Uterus (tissue), 4 donors: ENCODE results near the gene NOTO. TPM values are rescaled to one million over a fixed set of nuclear protein-coding genes. Genes with fewer than 3 reads are reported as not detected.
A peak's percentile ranks its signal among the peaks of the same experiment; 100 is the strongest.
"Not testable (repeated sequence)": the region's sequence is repeated elsewhere in the genome, so short reads cannot be mapped to it uniquely, and the experiment has no call there.

Source experiments
- DNase-seq, 2 donors: peaks; one replicate each; pipeline ENCODE4 v3.0.0-alpha.2; 2019 to 2020
- H3K27ac ChIP-seq, 2 donors: fragments of 200-600 bp; sonication (generic); 1 replicate in 1 of 2; 2 replicates in 1 of 2; pipeline ENCODE4 v1.5.1; 2016 to 2018
- H3K27me3 ChIP-seq, 2 donors: fragments of 200-600 bp; sonication (generic); one replicate each; pipeline ENCODE4 v1.5.1; 2018 to 2019; ENCODE audit warnings: control low read depth in 1 of 2
- H3K36me3 ChIP-seq, 2 donors: fragments of 200-600 bp; sonication (generic); one replicate each; pipeline ENCODE4 v1.5.1; 2019; ENCODE audit warnings: control low read depth in 1 of 2
- H3K4me1 ChIP-seq, 2 donors: fragments of 200-600 bp; sonication (generic); one replicate each; pipeline ENCODE4 v1.5.1; 2018 to 2019; ENCODE audit warnings: control low read depth in 1 of 2
- H3K4me3 ChIP-seq, 2 donors: fragments of 200-600 bp; sonication (generic); 1 replicate in 1 of 2; 2 replicates in 1 of 2; pipeline ENCODE4 v1.5.1; 2018 to 2019; ENCODE audit warnings: mild to moderate bottlenecking in 1 of 2
- H3K9me3 ChIP-seq, 2 donors: fragments of 200-600 bp; sonication (generic); one replicate each; pipeline ENCODE4 v1.5.1; 2019; ENCODE audit warnings: control low read depth in 1 of 2
- POLR2A ChIP-seq, 2 donors: fragments of 450-650 bp; IDR thresholded peaks; one replicate each; pipeline ENCODE4 v1.6.1; 2016; ENCODE audit warnings: antibody characterized with exemption in 2 of 2, mild to moderate bottlenecking in 1 of 2, moderate library complexity in 1 of 2
- intact Hi-C: fragments of 100-400 bp; cut with DNase I; formaldehyde crosslinking; loops from one replicate; pipeline ENCODE4 v1.15.1; 2023; ENCODE audit warnings: low total_unique reads
- total RNA-seq, 4 donors: library from RNA; depleted of rRNA in 3 of 4; stranded (reverse); fragments of >200 nt in 3 of 4; gene quantifications; one replicate each; pipeline versions ENCODE4 v1.1.0 to v1.2.4, GENCODE V29; 2014 to 2023
- TF ChIP-seq, protein P1 (sequence below), 4 experiments: fragments of 200-600 bp in 2 of 4; fragments of 450-650 bp in 2 of 4; sonication (generic) in 2 of 4; IDR thresholded peaks; one replicate each; pipeline ENCODE4 v1.5.1; 2016 to 2019; ENCODE audit warnings: antibody characterized with exemption in 4 of 4, mild to moderate bottlenecking in 2 of 4, moderate library complexity in 1 of 4
- donor health status: DM: yes; HTN: yes; CAD: no.

Gene NOTO
- not detected for total RNA-seq

GRCh38 chr2:73202156-73203054, at the start of gene NOTO:
NOTO (plus strand) TSS chr2:73202574; CDS start chr2:73202667, 93 bp downstream.
- Histone ChIP-seq H3K4me1 (no peaks in the 10 kb centered on the region), H3K36me3 (no peaks in the 10 kb centered on the region), H3K4me3 (no peak within 1 kb of the TSS), H3K9me3 (no peaks in the 10 kb centered on the region), H3K27ac (no peak within 1 kb of the TSS), H3K27me3 (peaks cover 12 to 28% of the 10 kb centered on the region in 2 donors)
- no peak for DNase-seq
- intact Hi-C loops = no loop called here
- TF ChIP-seq, protein P1, sequence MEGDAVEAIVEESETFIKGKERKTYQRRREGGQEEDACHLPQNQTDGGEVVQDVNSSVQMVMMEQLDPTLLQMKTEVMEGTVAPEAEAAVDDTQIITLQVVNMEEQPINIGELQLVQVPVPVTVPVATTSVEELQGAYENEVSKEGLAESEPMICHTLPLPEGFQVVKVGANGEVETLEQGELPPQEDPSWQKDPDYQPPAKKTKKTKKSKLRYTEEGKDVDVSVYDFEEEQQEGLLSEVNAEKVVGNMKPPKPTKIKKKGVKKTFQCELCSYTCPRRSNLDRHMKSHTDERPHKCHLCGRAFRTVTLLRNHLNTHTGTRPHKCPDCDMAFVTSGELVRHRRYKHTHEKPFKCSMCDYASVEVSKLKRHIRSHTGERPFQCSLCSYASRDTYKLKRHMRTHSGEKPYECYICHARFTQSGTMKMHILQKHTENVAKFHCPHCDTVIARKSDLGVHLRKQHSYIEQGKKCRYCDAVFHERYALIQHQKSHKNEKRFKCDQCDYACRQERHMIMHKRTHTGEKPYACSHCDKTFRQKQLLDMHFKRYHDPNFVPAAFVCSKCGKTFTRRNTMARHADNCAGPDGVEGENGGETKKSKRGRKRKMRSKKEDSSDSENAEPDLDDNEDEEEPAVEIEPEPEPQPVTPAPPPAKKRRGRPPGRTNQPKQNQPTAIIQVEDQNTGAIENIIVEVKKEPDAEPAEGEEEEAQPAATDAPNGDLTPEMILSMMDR (IDR thresholded peaks at IDR 0.05) = no peak
- no peak for TF ChIP-seq POLR2A (IDR thresholded peaks at IDR 0.05)

DNA sequence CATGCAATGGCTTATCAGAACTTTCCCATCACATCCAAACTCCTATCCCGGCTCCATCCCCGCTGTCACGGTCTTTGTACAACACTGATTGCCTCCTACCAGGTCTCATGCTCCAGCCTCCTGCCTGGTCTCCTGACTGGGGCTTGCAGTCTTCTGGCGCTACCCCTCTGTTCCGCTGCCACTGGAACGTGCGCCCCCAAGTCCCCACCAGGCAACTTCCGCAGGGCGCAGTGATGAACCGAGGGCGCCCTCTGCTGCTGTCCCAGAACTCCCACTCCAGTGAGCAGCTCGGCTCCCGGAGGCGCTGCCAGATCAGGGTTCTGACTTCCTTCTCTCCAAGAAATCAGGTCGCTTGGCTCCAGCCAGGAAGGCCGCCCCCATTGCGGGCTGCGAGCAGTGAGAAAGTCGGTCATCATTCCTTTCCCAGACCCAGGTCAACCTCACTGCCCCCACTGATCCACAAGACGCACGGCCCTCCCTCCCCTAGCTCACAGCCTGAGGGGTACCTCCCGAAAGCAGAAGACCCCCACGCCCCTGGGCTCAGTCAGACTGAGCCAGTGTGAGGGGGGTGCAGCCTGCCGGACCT, 45.7 kb upstream of the NOTO start:
- Histone ChIP-seq H3K27ac (no peak overlapping the region), H3K9me3 (no peaks in the 10 kb centered on the region), H3K4me1 (no peaks in the 10 kb centered on the region), H3K4me3 (no peak overlapping the region), H3K27me3 (no peaks in the 10 kb centered on the region), H3K36me3 (no peaks in the 10 kb centered on the region)
- peak; percentile 34 to 36 for DNase-seq
- TF ChIP-seq, protein P1 (IDR thresholded peaks at IDR 0.05) = peak; percentile 52 to 81 (median 62)
- TF ChIP-seq POLR2A (IDR thresholded peaks at IDR 0.05) = no peak
- intact Hi-C loops = no loop called here

DNA sequence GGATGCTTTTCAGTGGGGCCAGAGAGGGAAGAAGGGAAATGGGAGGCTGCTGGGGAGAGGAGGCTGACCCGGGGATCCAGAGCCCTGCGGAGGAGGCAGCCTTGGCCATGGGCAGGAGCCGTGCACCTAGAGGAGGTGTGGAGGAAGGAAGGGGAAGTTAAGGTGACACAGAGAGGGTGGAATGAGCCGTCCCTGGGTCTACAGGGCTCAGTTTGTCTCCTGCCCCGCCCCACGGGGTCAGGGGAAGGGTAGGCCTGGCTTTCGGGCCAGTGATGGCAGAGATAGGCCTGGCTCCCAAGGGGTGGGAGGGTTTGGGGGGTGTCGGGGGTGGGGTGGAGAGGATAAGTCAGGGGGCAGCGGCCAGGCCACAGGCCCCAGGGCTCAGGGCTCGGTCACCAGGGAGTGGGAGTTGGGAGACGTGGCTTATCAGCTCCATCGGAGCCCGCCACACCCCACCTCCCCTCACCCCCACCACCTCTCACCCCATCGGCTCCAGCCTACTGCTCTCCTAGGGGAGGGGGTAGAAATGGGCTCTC, 39.5 kb upstream of the NOTO start:
- Histone ChIP-seq H3K36me3 (no peaks in the 10 kb centered on the region), H3K27me3 (no peaks in the 10 kb centered on the region), H3K4me1 (no peaks in the 10 kb centered on the region), H3K27ac (no peak overlapping the region), H3K9me3 (no peaks in the 10 kb centered on the region), H3K4me3 (no peak overlapping the region)
- intact Hi-C loops = loop anchor here (5.0 kb wide), 2 partner anchors 76 to 171 kb away; no protein-coding TSS in a partner anchor
- no peak for TF ChIP-seq POLR2A (IDR thresholded peaks at IDR 0.05)
- TF ChIP-seq, protein P1 (IDR thresholded peaks at IDR 0.05) = no peak
- no peak for DNase-seq

- TF ChIP-seq, protein P1 (IDR thresholded peaks at IDR 0.05) = peak; percentile 72 to 83 (median 78)
- TF ChIP-seq POLR2A (IDR thresholded peaks at IDR 0.05) = no peak
- Histone ChIP-seq H3K4me3 (no peak overlapping the region), H3K4me1 (no peaks in the 10 kb centered on the region), H3K27me3 (no peaks in the 10 kb centered on the region), H3K36me3 (no peaks in the 10 kb centered on the region), H3K9me3 (no peaks in the 10 kb centered on the region), H3K27ac (no peak overlapping the region)
- intact Hi-C loops = loop anchor here (5.0 kb wide), 2 partner anchors 76 to 171 kb away; no protein-coding TSS in a partner anchor
- DNase-seq = peak; percentile 58 to 71
Measured at GRCh38 chr2:73163483-73164367, 38.6 kb upstream of the NOTO start.

GRCh38 chr2:73165978-73166377, 36.4 kb upstream of the NOTO start:
- intact Hi-C loops, H3K27ac ChIP-seq, H3K27me3 ChIP-seq, DNase-seq, H3K4me1 ChIP-seq, H3K36me3 ChIP-seq, H3K9me3 ChIP-seq, H3K4me3 ChIP-seq: not testable (repeated sequence)

DNA sequence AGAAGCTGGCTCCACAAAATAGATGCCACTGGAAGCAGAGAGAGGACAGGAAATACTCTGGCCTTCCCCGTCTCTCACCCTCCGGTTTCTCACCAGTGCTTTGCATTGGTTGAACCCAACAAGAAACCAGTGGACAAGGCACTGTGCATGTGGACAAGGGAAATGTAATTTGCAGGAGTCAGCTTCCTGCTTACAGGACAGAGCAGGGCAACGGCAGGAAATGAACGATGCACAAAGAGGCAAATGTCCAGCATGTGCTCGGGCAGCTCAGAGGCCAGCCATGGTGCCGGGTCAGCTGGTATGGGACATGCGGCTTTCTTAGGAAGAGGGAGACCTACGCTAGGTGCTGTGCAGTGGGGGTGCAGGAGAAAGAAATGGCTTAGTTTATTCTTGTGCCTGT, 35.6 kb upstream of the NOTO start:
- H3K4me3 ChIP-seq, intact Hi-C loops, H3K4me1 ChIP-seq, H3K27ac ChIP-seq, H3K36me3 ChIP-seq, H3K27me3 ChIP-seq, DNase-seq, H3K9me3 ChIP-seq: not testable (repeated sequence)

DNA sequence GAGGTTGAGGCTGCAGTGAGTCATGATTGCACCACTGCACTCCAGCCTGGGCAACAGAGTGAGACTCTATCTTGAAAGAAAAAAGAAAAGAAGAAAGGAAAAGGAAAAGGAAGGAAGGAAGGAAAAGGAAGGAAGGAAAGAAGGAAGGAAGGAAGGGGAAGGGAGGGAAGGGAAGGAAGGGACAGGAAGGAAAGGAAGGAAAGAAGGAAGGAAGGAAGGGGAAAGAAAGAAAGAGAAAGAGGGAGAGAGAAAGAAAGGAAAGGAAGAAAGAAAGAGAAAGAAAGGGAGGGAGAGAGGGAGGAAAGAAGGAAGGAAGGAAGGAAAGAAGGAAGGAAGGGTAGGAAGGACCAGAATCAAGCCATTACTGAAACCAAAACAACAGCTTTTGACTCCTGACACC, 34.0 kb upstream of the NOTO start:
- H3K4me1 ChIP-seq = not testable (repeated sequence)

GRCh38 chr2:73170341-73170740, 32.0 kb upstream of the NOTO start:
- H3K27me3 ChIP-seq, H3K4me1 ChIP-seq, intact Hi-C loops, H3K27ac ChIP-seq, H3K36me3 ChIP-seq, H3K9me3 ChIP-seq, DNase-seq, H3K4me3 ChIP-seq: not testable (repeated sequence)

More for the DNA sequence above, 34.0 kb upstream of the NOTO start:
- intact Hi-C loops, DNase-seq, H3K27me3 ChIP-seq, H3K4me3 ChIP-seq, H3K27ac ChIP-seq, H3K9me3 ChIP-seq, H3K36me3 ChIP-seq: not testable (repeated sequence)
